OCI-LY7 (cell line): ENCODE data around the gene PNRC2. TPM values are rescaled to one million over a fixed set of nuclear protein-coding genes. Genes with fewer than 3 reads are reported as not detected.

ENCODE experiments used
- BruUV-seq: library from RNA; stranded (reverse); fragments of 400-500 nt; replicated peaks from 2 replicates; lab custom pipeline; 2021; lab: Mats Ljungman, UMichigan
- CTCF ChIA-PET: fragments of 300-600 bp; sonication (Branson Sonifier 250); formaldehyde crosslinking; loops from one replicate; lab custom pipeline; 2022; ENCODE audit warnings: antibody characterized with exemption; ENCODE audit not compliant: unreplicated experiment; lab: Charles Lee
- POLR2A ChIA-PET: fragments of 300-600 bp; sonication (Branson Sonifier 250); formaldehyde crosslinking; loops from one replicate; lab custom pipeline; 2022; ENCODE audit warnings: antibody characterized with exemption; lab: Charles Lee
- DNase-seq: peaks from one replicate; pipeline ENCODE4 v3.0.0-alpha.2; 2015; ENCODE audit warnings: low spot score
- H2AFZ ChIP-seq: fragments of 200-600 bp; sonication (generic), shearing (Covaris generic); 2 replicates; pipeline ENCODE4 v1.6.1; 2014; ENCODE audit warnings: mild to moderate bottlenecking, antibody characterized with exemption, low read length, moderate library complexity
- H3K27ac ChIP-seq: fragments of 200-600 bp; sonication (generic); 2 replicates; pipeline ENCODE4 v1.5.1; 2014; ENCODE audit warnings: mixed run types, low read depth, mild to moderate bottlenecking, moderate library complexity, low read length, inconsistent platforms; ENCODE audit not compliant: poor library complexity, severe bottlenecking
- H3K36me3 ChIP-seq: fragments of 200-600 bp; sonication (generic); 2 replicates; pipeline ENCODE4 v1.6.1; 2014; ENCODE audit warnings: mild to moderate bottlenecking, antibody characterized with exemption, low read length, moderate library complexity, mixed read lengths; ENCODE audit not compliant: insufficient read depth
- H3K4me1 ChIP-seq: fragments of 200-600 bp; sonication (generic); 2 replicates; pipeline ENCODE4 v1.5.1; 2014; ENCODE audit warnings: mild to moderate bottlenecking, low read length; ENCODE audit not compliant: insufficient read depth, poor library complexity, severe bottlenecking
- H3K4me2 ChIP-seq: fragments of 200-600 bp; sonication (generic); 2 replicates; pipeline ENCODE4 v1.6.1; 2014; ENCODE audit warnings: mild to moderate bottlenecking, low read length
- H3K4me3 ChIP-seq: fragments of 200-600 bp; sonication (generic); 2 replicates; pipeline ENCODE4 v1.5.1; 2014; ENCODE audit warnings: mild to moderate bottlenecking, low read depth, low read length; ENCODE audit not compliant: poor library complexity, severe bottlenecking
- H3K79me2 ChIP-seq: fragments of 200-600 bp; sonication (generic); 2 replicates; pipeline ENCODE4 v1.6.1; 2016; ENCODE audit warnings: low read depth, mild to moderate bottlenecking, low read length, moderate library complexity, mixed read lengths; ENCODE audit not compliant: insufficient read depth
- H3K9me2 ChIP-seq: fragments of 200-600 bp; sonication (generic); 2 replicates; pipeline ENCODE4 v1.6.1; 2016; ENCODE audit warnings: mild to moderate bottlenecking, low read length, mixed read lengths; ENCODE audit not compliant: insufficient read depth
- H3K9me3 ChIP-seq: fragments of 200-600 bp; sonication (generic); 2 replicates; pipeline ENCODE4 v1.6.1; 2014; ENCODE audit warnings: mild to moderate bottlenecking, mixed run types, low read length, mixed read lengths
- H4K20me1 ChIP-seq: fragments of 200-600 bp; sonication (generic); 2 replicates; pipeline ENCODE4 v1.6.1; 2014; ENCODE audit warnings: mild to moderate bottlenecking, antibody characterized with exemption, low read length, moderate library complexity, mixed read lengths; ENCODE audit not compliant: insufficient read depth
- CTCF ChIP-seq: fragments of 200-600 bp; sonication (generic); conservative IDR thresholded peaks from 2 replicates; pipeline ENCODE4 v1.5.1; 2014; ENCODE audit warnings: mild to moderate bottlenecking, antibody characterized with exemption, low read length, moderate library complexity, mixed read lengths
- EZH2phosphoT487 ChIP-seq: fragments of 200-600 bp; sonication (generic); IDR thresholded peaks from 2 replicates; pipeline ENCODE4 v1.6.1; 2018; ENCODE audit warnings: low read depth, borderline replicate concordance, mild to moderate bottlenecking, mixed run types, antibody characterized with exemption, low read length, moderate library complexity, mixed read lengths
- intact Hi-C: fragments of 100-400 bp; cut with micrococcal nuclease; formaldehyde crosslinking; loops from one replicate; pipeline ENCODE4 v1.10.0; 2022; ENCODE audit not compliant: unreplicated experiment
- total RNA-seq, 2 experiments: library from RNA; depleted of rRNA in 1 of 2; stranded (reverse); fragments of >200 nt in 1 of 2; shearing (Covaris generic) in 1 of 2; gene quantifications; 2 replicates each; pipeline ENCODE4 v1.2.3, GENCODE V29; 2014 to 2022

PNRC2 gene
- total RNA-seq, 2 experiments from 2014 or later: 129 to 198 TPM

DNA sequence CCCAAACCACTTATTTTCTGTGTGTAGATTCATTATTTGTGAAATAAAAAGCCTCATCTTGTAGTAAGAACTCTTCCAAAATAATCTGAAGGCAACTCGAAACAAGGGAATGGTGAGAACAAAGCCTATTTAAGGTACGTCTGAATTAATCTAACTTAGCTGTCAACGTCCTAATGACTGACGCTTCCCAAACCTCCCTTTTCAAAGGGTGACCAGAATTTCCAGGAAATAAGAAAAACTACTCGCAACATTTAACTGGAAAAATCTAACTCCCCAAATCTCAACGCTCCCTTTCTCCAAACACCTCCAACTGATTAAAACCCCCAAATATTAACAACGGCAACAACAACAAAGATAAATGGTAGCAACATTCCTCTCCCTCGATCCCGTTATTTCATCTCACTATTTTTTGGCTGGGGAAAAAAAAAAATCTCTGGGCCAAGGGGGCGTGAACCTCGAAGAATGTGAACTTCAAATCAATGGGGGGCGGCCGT, 19.8 kb downstream of the PNRC2 start:
- DNase-seq: no peak
- Histone ChIP-seq H3K27ac (peak overlapping the region; percentile 94), H3K4me2 (peak overlapping the region; percentile 95), H4K20me1 (peaks cover 47% of the 10 kb centered on the region), H3K4me1 (peaks cover 75% of the 10 kb centered on the region), H3K4me3 (peak overlapping the region; percentile 96), H3K9me2 (no peaks in the 10 kb centered on the region), H3K36me3 (peaks cover 56% of the 10 kb centered on the region), H2AFZ (no peak overlapping the region), H3K9me3 (no peaks in the 10 kb centered on the region), H3K79me2 (peaks cover 64% of the 10 kb centered on the region)
- no peak for TF ChIP-seq CTCF
- TF ChIP-seq EZH2phosphoT487: no peak
- intact Hi-C loops: no loop called here
- ChIA-PET CTCF (no interaction called here), POLR2A (interaction anchor here (0.6 to 1.8 kb wide), 4 partner anchors 16 to 23 kb away, joined by 3 to 6 read pairs (median 4); no protein-coding TSS in a partner anchor)
- no TSS peak for BruUV-seq

DNA sequence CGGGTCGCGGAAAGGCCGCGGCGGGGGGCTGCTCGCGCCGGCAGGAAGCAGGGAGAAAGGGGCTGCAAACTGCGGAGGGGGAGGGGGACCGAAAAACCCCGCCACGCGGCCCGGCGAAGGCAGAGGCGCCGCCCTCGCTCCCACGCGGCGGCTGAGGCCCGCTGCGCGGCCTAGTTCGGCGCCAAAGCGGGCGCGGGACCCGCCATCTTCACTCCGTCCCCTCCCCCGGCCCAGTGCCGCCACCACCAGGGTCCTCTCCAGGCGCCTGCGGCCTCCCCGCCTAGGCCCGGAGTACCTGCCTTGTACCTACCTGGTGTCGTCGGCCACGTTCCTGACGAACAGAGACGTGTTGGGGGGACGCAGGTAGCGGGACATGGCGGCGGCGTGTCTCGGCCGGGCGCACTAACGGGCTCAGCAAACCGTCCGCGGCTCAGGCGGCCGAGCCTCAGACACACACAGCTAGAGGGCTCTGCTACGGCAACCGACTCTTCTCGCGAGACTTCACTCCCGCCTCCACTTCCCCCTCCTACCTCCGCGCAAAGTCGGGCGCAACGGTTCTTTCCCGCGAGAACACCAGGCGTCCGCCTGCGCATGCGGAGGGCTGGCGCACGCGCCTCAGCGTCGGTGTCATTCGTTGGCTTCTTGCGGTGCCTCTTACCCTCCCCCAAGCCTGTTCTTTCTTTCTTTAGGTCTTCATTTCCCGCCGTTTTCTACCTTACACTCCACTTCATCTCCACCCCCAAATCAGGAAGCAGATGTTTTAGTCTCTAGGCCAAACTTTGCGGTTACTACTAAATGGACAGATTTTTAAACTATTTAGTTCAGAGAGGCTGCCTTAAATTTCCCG, 20.5 kb downstream of the PNRC2 start, which contains the start of gene SRSF10:
Gene SRSF10, minus strand, starts transcription at position 447 of the 847 bp plus-strand sequence. Its CDS starts 72 bp downstream, at position 375.
- Histone ChIP-seq H3K36me3 (peaks cover 50% of the 10 kb centered on the region), H3K79me2 (peaks cover 58% of the 10 kb centered on the region), H3K9me3 (no peaks in the 10 kb centered on the region), H3K9me2 (no peaks in the 10 kb centered on the region), H3K4me1 (peaks cover 70% of the 10 kb centered on the region), H3K27ac (peak within 1 kb of the TSS; percentile 94), H3K4me2 (peak within 1 kb of the TSS; percentile 95), H3K4me3 (peak within 1 kb of the TSS; percentile 96), H4K20me1 (peaks cover 43% of the 10 kb centered on the region), H2AFZ (peak within 1 kb of the TSS; percentile 73; the same call in 1 of the 2 replicates)
- peak; percentile 100 for DNase-seq
- CTCF ChIA-PET: no interaction called here
- intact Hi-C loops: loop anchor here (1.0 to 5.0 kb wide), 3 partner anchors 21 to 211 kb away; partner anchors contain the start of gene PNRC2
- no TSS peak for BruUV-seq
- TF ChIP-seq CTCF (peak; percentile 45), EZH2phosphoT487 (no peak)
- POLR2A ChIA-PET: interaction anchor here (1.1 to 1.8 kb wide), 4 partner anchors 14 to 23 kb away, joined by 4 to 7 read pairs (median 6); no protein-coding TSS in a partner anchor
